ENCODE results near the gene CLASP1. TPM values are rescaled to one million over a fixed set of nuclear protein-coding genes. Genes with fewer than 3 reads are reported as not detected.
A peak's percentile ranks its signal among the peaks of the same experiment; 100 is the strongest.

The CLASP1 gene
- total and polyA plus RNA-seq, 4 donors: 7.5 to 50.0 (median 21.9) TPM

Small RNA genes lying within 50 kb of the gene (small RNA-seq; reads per million reads assigned to genes)
- gene RF00019 (not detected), gene RNU4ATAC (875 reads per million, percentile 99 among the genes with 10 or more reads in this experiment)

Other genes with a start within 250 kb of the CLASP1 start
- not detected for gene RNU4ATAC, start 118.6 kb downstream of the CLASP1 start, total RNA-seq
- 1 to 10 TPM in 1 of 2 donors, not detected in 1; 5.1 TPM for gene RNU4ATAC, start 118.6 kb downstream of the CLASP1 start, polyA plus RNA-seq
- 10 to 100 TPM; 13.4 to 18.0 TPM for gene NIFK, start 87.4 kb upstream of the CLASP1 start, total RNA-seq
- 10 to 100 TPM; 14.4 to 25.6 TPM for gene NIFK, start 87.4 kb upstream of the CLASP1 start, polyA plus RNA-seq
- 10 to 100 TPM; 18.3 to 30.6 TPM for gene TSN, start 106.2 kb upstream of the CLASP1 start, total RNA-seq
- 10 to 100 TPM; 17.0 TPM for gene TSN, start 106.2 kb upstream of the CLASP1 start, polyA plus RNA-seq